Stimulated activated CD8-positive, alpha-beta memory T cell treated with anti-CD3 and anti-CD28 coated beads, Interleukin-7, amount 100 ng/mL, for 4 hours (primary cell): ENCODE results near the gene SPEG.

ENCODE experiments used
- DNase-seq, 2 donors: peaks; one replicate each; pipeline ENCODE4 v3.0.0-alpha.2; 2020; ENCODE audit warnings: low read depth in 2 of 2

SPEG gene

GRCh38 chr2:219512524-219513216 is 78.0 kb downstream of the SPEG start:
- no peak for DNase-seq

DNA sequence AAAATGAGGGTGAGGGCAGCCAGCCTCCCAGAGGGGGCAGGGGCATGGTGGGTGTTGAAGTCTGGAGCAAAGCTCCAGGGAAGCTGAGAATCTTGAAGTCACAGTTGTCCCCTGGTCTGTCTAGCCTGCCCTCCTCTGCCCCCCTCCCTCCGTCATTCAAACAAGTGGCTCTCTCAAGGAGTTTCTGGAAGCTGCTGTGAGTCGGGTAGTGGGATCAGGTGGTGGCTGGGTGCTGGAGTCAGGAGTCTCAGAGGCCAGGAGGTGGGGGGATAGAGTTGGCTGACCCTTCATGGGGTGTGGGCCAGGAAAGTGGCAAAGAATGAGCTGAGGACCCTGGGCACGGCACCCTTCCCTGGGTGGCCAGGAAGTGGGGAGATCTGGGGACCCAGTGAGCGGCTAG is 79.1 kb downstream of the SPEG start:
- no peak for DNase-seq

DNA sequence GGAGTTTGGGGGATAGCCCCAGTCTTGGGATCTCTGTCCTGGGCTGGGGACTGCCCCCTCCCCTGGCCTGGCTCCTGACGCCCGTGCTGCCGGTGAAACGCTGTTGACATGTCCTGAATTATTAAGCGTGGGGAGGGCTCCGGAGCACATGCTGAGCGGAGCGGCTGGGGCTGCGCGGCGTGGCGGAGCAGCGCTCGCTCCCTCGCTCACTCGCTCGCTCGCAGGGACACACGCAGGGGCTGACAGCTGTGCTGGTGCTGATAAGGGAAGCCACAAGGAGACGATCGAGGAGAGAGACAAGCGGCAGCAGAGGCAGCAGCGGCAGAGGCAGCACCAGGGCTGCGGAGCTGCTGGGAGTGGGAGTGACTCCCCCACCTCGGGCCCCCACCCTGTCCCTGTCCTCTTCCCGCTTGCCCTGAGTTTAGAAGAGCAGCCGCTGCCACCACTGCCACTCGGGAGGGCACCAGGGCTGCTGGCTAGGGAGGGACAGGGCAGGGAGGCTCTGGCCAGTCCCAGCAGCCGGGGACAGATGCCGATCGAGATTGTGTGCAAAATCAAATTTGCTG is 79.6 kb downstream of the SPEG start, which contains the start of gene ASIC4:
TSS of gene ASIC4 (plus strand) at position 287 of the 566 bp plus-strand sequence. CDS start at position 530, 243 bp downstream.
- DNase-seq: no peak

GRCh38 chr2:219514836-219515235 is 80.2 kb downstream of the SPEG start:
- no peak for DNase-seq

DNA sequence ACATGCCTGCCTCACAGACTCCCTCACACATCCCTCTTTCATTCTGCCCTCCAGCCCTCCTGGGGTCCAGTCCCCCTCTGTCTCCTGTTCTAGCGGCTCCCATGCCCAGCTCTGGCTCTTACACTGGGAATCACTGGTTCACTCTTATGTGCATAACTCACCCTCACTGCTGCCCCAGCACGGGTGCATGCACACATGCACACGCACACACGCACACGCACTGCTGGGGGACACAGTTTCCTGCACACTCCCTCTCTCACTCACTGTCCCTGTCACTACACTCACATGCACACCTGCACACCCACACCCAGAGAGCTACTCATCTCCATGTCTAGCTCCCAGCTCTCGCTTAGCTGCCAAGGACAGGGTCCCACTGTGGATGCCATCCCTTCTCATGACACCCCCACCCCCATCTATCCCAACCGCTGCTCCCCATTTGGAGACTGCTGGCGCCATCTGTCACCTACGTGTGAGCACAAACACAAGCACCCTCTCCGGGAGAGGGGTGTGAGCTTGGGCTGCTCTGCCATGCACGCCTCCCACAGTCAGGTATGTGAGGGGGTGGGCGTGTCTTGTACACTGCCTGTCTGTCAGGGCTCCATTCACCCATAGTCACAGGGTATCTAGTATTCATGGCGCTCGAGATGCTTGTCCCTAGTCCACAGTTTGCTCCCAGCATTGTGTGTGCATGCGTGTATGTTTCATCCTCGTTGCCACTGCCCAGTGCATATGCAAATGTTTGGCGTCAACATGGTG is 81.4 kb downstream of the SPEG start:
- no peak for DNase-seq

DNA sequence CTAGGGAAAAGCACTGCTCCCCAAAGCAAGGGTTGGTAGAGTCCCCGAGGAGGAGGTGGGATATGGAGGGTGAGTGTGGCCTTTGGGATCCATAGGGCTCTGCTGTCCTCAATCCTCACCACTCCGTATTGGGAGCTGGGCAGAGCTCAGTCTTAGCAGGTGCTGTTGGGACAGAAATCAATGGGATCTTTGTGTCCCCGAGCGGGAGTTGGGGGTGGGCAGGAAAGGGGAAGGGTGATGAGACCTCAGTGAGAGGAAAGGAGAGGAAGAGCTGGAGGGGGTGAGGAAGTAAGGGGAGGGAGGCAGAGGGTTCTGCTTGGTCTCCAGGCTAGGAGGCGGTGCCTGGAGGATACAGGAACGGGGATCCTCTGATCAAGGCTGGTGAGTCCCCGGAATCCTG is 82.2 kb downstream of the SPEG start:
- DNase-seq: no peak

GRCh38 chr2:219517954-219518778 is 83.5 kb downstream of the SPEG start:
- DNase-seq: no peak

DNA sequence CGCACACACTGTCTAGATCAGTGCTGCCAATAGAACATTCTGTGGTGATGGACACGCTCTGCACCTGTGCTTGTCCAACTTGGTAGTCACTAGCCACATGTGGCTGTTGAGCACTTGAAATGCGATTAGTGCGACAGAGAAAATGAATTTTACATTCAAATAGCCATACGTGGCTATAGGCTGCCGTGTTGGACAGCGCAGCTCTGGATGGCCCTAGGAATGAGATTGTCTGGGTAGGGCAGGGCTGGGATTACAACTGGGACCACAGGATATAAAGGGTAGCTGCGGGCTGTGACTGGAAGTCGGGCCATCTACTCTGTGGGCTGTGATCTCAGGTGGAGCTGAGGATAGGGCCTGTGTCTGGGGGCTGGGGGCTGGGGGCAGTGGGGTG is 84.9 kb downstream of the SPEG start:
- no peak for DNase-seq

GRCh38 chr2:219520079-219520478 is 85.4 kb downstream of the SPEG start:
- no peak for DNase-seq

GRCh38 chr2:219521066-219521880 is 86.6 kb downstream of the SPEG start:
- no peak for DNase-seq

GRCh38 chr2:219522111-219523030 is 87.7 kb downstream of the SPEG start:
- no peak for DNase-seq

GRCh38 chr2:219523031-219523671 is 88.5 kb downstream of the SPEG start:
- DNase-seq: no peak

DNA sequence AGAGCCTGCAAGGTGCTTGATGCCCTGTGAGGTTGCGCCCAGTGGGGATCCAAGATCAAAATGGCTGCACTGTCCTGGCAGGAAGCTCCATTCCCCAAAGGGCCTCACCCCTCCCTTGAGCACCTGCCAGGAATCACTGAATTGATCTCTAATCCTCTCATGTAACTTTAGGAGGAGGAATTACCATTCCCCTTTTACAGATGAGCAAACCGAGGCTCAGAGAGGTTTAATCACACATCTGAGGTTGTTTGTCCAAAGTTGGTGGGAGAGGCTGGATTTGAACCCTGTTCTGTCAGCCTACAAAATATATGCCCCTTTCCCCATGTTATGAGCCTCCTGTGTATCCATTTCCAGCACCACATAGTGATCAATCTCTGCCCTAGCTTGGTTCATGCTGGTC is 90.2 kb downstream of the SPEG start:
- DNase-seq: no peak

DNA sequence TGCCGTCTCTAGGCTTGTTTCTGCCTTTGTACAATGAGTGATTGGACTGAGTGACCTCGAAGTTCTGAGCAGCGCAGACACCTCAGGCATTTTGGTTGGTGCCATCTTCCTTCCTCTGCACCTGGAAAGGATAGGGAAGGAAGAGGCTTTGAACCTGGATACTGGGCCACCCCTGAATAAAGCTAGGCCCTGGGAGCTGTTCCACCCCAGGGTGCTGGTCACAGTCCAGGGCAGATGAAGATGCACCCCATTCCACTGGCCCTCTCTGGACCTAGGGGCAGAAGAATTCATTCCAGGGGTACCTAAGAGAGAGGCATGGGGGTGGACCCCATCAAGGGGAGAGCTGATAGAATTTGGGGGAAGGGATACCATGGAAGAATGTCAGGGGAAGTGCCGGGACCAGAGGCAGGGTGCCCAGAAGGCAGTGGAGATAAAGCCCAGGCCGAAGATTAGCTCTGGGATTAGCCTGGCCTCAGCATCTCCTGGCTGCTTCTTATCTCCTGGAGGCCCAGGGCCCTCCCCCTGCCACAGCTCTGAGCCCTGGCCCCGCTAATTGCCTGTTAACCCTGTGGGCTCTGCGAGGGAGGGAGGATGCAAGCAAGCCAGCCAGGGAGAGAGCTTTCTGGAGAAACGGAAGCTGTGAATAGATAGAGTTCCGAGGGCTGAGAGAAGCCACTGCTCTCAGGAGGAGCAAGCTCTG is 91.0 kb downstream of the SPEG start:
- no peak for DNase-seq

DNA sequence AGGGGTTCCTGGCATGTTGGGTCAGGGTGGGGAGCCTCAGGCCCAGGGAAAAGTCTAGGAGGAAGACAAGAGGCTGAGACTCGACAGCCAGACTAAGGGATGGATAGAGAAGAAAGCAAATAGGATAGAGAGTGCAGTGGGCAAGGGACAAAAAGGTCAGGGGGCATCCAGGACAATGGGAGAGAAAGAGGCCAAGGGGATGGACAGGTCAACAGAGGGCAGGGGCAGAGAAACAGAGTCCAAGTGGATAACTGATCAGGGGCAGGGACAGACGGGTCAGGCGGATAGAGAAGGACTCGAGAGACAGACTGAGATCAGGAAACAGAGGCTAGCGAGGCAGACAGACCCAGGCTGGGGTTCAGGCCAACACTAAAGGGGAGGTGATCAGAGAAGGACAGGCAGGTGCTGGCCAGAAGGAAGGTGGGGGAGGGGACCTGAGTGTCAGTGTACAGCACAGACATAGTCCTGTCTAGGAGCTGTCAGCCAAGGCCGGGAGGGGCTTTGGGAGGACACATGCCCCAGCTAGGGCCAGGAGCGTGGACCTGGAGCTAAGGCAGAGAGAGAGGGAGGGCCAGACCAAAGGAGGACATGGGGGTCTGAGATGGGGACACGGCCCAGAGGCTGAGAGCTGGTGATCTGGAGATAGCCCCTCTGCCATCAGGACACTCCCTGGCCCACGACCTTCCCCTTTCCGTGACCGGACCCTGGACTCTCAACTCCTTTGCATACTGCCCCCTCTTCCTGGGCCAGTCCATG is 91.9 kb downstream of the SPEG start:
- no peak for DNase-seq

GRCh38 chr2:219527076-219527394 is 92.4 kb downstream of the SPEG start:
- DNase-seq: no peak

- DNase-seq: no peak
Measured at GRCh38 chr2:219527472-219527871, 92.8 kb downstream of the SPEG start.
